T-helper 17 cell (primary cell): Measurements from ENCODE around the gene KLHL4. TPM values are rescaled to one million over a fixed set of nuclear protein-coding genes. Genes with fewer than 3 reads are reported as not detected.
"Not testable (repeated sequence)": the region's sequence is repeated elsewhere in the genome, so short reads cannot be mapped to it uniquely, and the experiment has no call there.

Experiments
- ATAC-seq: fragments of 150-1000 bp; cut with Tn5 transposase; 2 replicates; pipeline ENCODE4 v1.10.0; 2021; ENCODE audit warnings: mild to moderate bottlenecking, moderate library complexity
- DNase-seq, 3 donors: peaks; one replicate each; pipeline versions ENCODE4 v3.0.0 to v3.0.0-alpha.2; 2020 to 2021
- H3K9me3 ChIP-seq: one replicate; pipeline ENCODE4 v1.7.0; 2013; ENCODE audit warnings: low read length, mild to moderate bottlenecking; ENCODE audit not compliant: control insufficient read depth, poor library complexity, severe bottlenecking
- H3K27ac Mint-ChIP-seq: one replicate; pipeline ENCODE4 v1.8.0; 2022; ENCODE audit warnings: mild to moderate bottlenecking, moderate library complexity, mixed read lengths
- H3K27me3 Mint-ChIP-seq: one replicate; pipeline ENCODE4 v1.8.0; 2022; ENCODE audit warnings: mixed read lengths
- H3K36me3 Mint-ChIP-seq: one replicate; pipeline ENCODE4 v1.8.0; 2022; ENCODE audit warnings: low read depth, mixed read lengths
- H3K4me1 Mint-ChIP-seq: one replicate; pipeline ENCODE4 v1.8.0; 2022; ENCODE audit warnings: mild to moderate bottlenecking, mixed read lengths
- H3K4me3 Mint-ChIP-seq: one replicate; pipeline ENCODE4 v1.8.0; 2022; ENCODE audit warnings: mild to moderate bottlenecking, moderate library complexity, mixed read lengths
- total RNA-seq, 4 donors: library from RNA in 2 of 4; stranded (reverse) in 2 of 4; gene quantifications; one replicate each; pipeline ENCODE4 v1.2.3 and lab custom pipeline; 2022 to 2026

KLHL4 gene
- total RNA-seq, 2 donors from 2014 or later, result not detected

- no peak for ATAC-seq
- H3K4me1 Mint-ChIP-seq, result no peaks in the 10 kb centered on the region
- H3K36me3 Mint-ChIP-seq, result no peaks in the 10 kb centered on the region
- no peak for DNase-seq
- H3K27ac Mint-ChIP-seq, result no peak overlapping the region
- H3K9me3 ChIP-seq, result no peaks in the 10 kb centered on the region
- H3K4me3 Mint-ChIP-seq, result no peak overlapping the region
- H3K27me3 Mint-ChIP-seq, result no peaks in the 10 kb centered on the region
Measured at GRCh38 chrX:87580862-87581261, 63.3 kb downstream of the KLHL4 start.

- DNase-seq (no peak), ATAC-seq (no peak)
- no peaks in the 10 kb centered on the region for H3K36me3 Mint-ChIP-seq
- no peak overlapping the region for H3K4me3 Mint-ChIP-seq
- no peak overlapping the region for H3K27ac Mint-ChIP-seq
- no peaks in the 10 kb centered on the region for H3K9me3 ChIP-seq
- H3K27me3 Mint-ChIP-seq, result no peaks in the 10 kb centered on the region
- no peaks in the 10 kb centered on the region for H3K4me1 Mint-ChIP-seq
Measured at GRCh38 chrX:87582453-87582852, 64.9 kb downstream of the KLHL4 start.

- no peak for ATAC-seq
- DNase-seq, result no peak
- H3K4me3 Mint-ChIP-seq, result no peak overlapping the region
- no peaks in the 10 kb centered on the region for H3K27me3 Mint-ChIP-seq
- H3K4me1 Mint-ChIP-seq, result no peaks in the 10 kb centered on the region
- no peaks in the 10 kb centered on the region for H3K9me3 ChIP-seq
- H3K36me3 Mint-ChIP-seq, result no peaks in the 10 kb centered on the region
- H3K27ac Mint-ChIP-seq, result no peak overlapping the region
Measured at GRCh38 chrX:87583679-87584078, 66.1 kb downstream of the KLHL4 start.

GRCh38 chrX:87616371-87616770, 98.8 kb downstream of the KLHL4 start:
- DNase-seq (no peak), ATAC-seq (no peak)
- H3K4me1 Mint-ChIP-seq, result no peaks in the 10 kb centered on the region
- H3K9me3 ChIP-seq, result no peaks in the 10 kb centered on the region
- H3K4me3 Mint-ChIP-seq, result no peak overlapping the region
- no peaks in the 10 kb centered on the region for H3K27me3 Mint-ChIP-seq
- no peaks in the 10 kb centered on the region for H3K36me3 Mint-ChIP-seq
- no peak overlapping the region for H3K27ac Mint-ChIP-seq

GRCh38 chrX:87621697-87622096, 104.1 kb downstream of the KLHL4 start:
- no peak for DNase-seq
- no peaks in the 10 kb centered on the region for H3K27me3 Mint-ChIP-seq
- no peak for ATAC-seq

GRCh38 chrX:87626996-87627395, 109.4 kb downstream of the KLHL4 start:
- Mint-ChIP-seq H3K4me1 (no peaks in the 10 kb centered on the region), H3K27me3 (no peaks in the 10 kb centered on the region), H3K27ac (no peak overlapping the region), H3K4me3 (no peak overlapping the region), H3K36me3 (no peaks in the 10 kb centered on the region)
- DNase-seq (no peak), ATAC-seq (no peak)
- no peaks in the 10 kb centered on the region for H3K9me3 ChIP-seq

More at GRCh38 chrX:87621697-87622096, 104.1 kb downstream of the KLHL4 start:
- no peak overlapping the region for H3K4me3 Mint-ChIP-seq
- no peaks in the 10 kb centered on the region for H3K9me3 ChIP-seq
- H3K27ac Mint-ChIP-seq, result no peak overlapping the region
- no peaks in the 10 kb centered on the region for H3K36me3 Mint-ChIP-seq
- H3K4me1 Mint-ChIP-seq, result no peaks in the 10 kb centered on the region

- Mint-ChIP-seq H3K4me1 (no peaks in the 10 kb centered on the region), H3K27me3 (no peaks in the 10 kb centered on the region), H3K36me3 (no peaks in the 10 kb centered on the region), H3K4me3 (no peak overlapping the region), H3K27ac (no peak overlapping the region)
- ATAC-seq, result no peak
- DNase-seq, result no peak
- H3K9me3 ChIP-seq, result no peaks in the 10 kb centered on the region
Measured at GRCh38 chrX:87634361-87634760, 116.8 kb downstream of the KLHL4 start.

- no peaks in the 10 kb centered on the region for H3K9me3 ChIP-seq
- no peak for DNase-seq
- Mint-ChIP-seq H3K27me3 (no peaks in the 10 kb centered on the region), H3K36me3 (no peaks in the 10 kb centered on the region), H3K27ac (no peak overlapping the region), H3K4me1 (no peaks in the 10 kb centered on the region), H3K4me3 (no peak overlapping the region)
- no peak for ATAC-seq
Measured at GRCh38 chrX:87636533-87636932, 118.9 kb downstream of the KLHL4 start.

- H3K36me3 Mint-ChIP-seq, H3K4me3 Mint-ChIP-seq, DNase-seq, H3K27me3 Mint-ChIP-seq, H3K27ac Mint-ChIP-seq, H3K4me1 Mint-ChIP-seq, ATAC-seq, H3K9me3 ChIP-seq: not testable (repeated sequence)
Measured at GRCh38 chrX:87641439-87641838, 123.8 kb downstream of the KLHL4 start.

- Mint-ChIP-seq H3K27ac (no peak overlapping the region), H3K27me3 (no peaks in the 10 kb centered on the region)
- DNase-seq, result no peak
Measured at GRCh38 chrX:87661761-87662160, 144.2 kb downstream of the KLHL4 start.

GRCh38 chrX:87663421-87663820, 145.8 kb downstream of the KLHL4 start:
- ATAC-seq, result no peak
- H3K27ac Mint-ChIP-seq, result no peak overlapping the region

More at GRCh38 chrX:87661761-87662160, 144.2 kb downstream of the KLHL4 start:
- ATAC-seq, result no peak
- H3K9me3 ChIP-seq, result no peaks in the 10 kb centered on the region
- H3K36me3 Mint-ChIP-seq, result no peaks in the 10 kb centered on the region
- no peak overlapping the region for H3K4me3 Mint-ChIP-seq
- no peaks in the 10 kb centered on the region for H3K4me1 Mint-ChIP-seq

GRCh38 chrX:87664381-87664780, 146.8 kb downstream of the KLHL4 start:
- Mint-ChIP-seq H3K27me3 (no peaks in the 10 kb centered on the region), H3K27ac (no peak overlapping the region), H3K4me1 (no peaks in the 10 kb centered on the region), H3K36me3 (no peaks in the 10 kb centered on the region), H3K4me3 (no peak overlapping the region)
- ATAC-seq (no peak), DNase-seq (no peak)
- H3K9me3 ChIP-seq, result no peaks in the 10 kb centered on the region

More at GRCh38 chrX:87663421-87663820, 145.8 kb downstream of the KLHL4 start:
- H3K27me3 Mint-ChIP-seq, result no peaks in the 10 kb centered on the region
- no peak overlapping the region for H3K4me3 Mint-ChIP-seq
- no peaks in the 10 kb centered on the region for H3K9me3 ChIP-seq
- no peak for DNase-seq
- no peaks in the 10 kb centered on the region for H3K36me3 Mint-ChIP-seq
- no peaks in the 10 kb centered on the region for H3K4me1 Mint-ChIP-seq

- no peak for DNase-seq
- Mint-ChIP-seq H3K4me3 (no peak overlapping the region), H3K4me1 (no peaks in the 10 kb centered on the region), H3K27me3 (no peaks in the 10 kb centered on the region), H3K27ac (no peak overlapping the region), H3K36me3 (no peaks in the 10 kb centered on the region)
- no peaks in the 10 kb centered on the region for H3K9me3 ChIP-seq
- no peak for ATAC-seq
Measured at GRCh38 chrX:87679849-87680248, 162.2 kb downstream of the KLHL4 start.

- no peak for DNase-seq
- no peaks in the 10 kb centered on the region for H3K9me3 ChIP-seq
- Mint-ChIP-seq H3K4me3 (no peak overlapping the region), H3K36me3 (no peaks in the 10 kb centered on the region), H3K4me1 (no peaks in the 10 kb centered on the region), H3K27ac (no peak overlapping the region), H3K27me3 (no peaks in the 10 kb centered on the region)
- no peak for ATAC-seq
Measured at GRCh38 chrX:87687703-87688102, 170.1 kb downstream of the KLHL4 start.
